CD8-positive, alpha-beta memory T cell (primary cell): ENCODE results near the gene ZNF362. TPM values are rescaled to one million over a fixed set of nuclear protein-coding genes. Genes with fewer than 3 reads are reported as not detected.
"Not testable (repeated sequence)": the region's sequence is repeated elsewhere in the genome, so short reads cannot be mapped to it uniquely, and the experiment has no call there.

Source experiments
- CTCF ChIA-PET: fragments of 350-600 bp; sonication (Branson Sonifier 250); formaldehyde crosslinking; loops from one replicate; lab custom pipeline; 2021; ENCODE audit warnings: antibody characterized with exemption; lab: Charles Lee
- POLR2A ChIA-PET: fragments of 350-600 bp; sonication (Branson Sonifier 250); formaldehyde crosslinking; loops from one replicate; lab custom pipeline; 2021; ENCODE audit warnings: antibody characterized with exemption; lab: Charles Lee
- DNase-seq, 5 donors: peaks; one replicate each; pipeline versions ENCODE4 v3.0.0 to v3.0.0-alpha.2; 2020 to 2022; ENCODE audit warnings: mixed read lengths in 1 of 5
- H3K27ac ChIP-seq: one replicate; pipeline ENCODE4 v1.7.0; 2013; ENCODE audit warnings: low read depth, mild to moderate bottlenecking, low read length, moderate library complexity
- H3K27me3 ChIP-seq: 2 replicates; pipeline ENCODE4 v1.7.0; 2013; ENCODE audit warnings: low read length, mild to moderate bottlenecking; ENCODE audit not compliant: insufficient read depth, poor library complexity, severe bottlenecking
- H3K36me3 ChIP-seq: 2 replicates; pipeline ENCODE4 v1.7.0; 2013; ENCODE audit warnings: mild to moderate bottlenecking, low read length, moderate library complexity; ENCODE audit not compliant: insufficient read depth
- H3K4me1 ChIP-seq: 2 replicates; pipeline ENCODE4 v1.7.0; 2013; ENCODE audit warnings: mild to moderate bottlenecking, low read length, moderate library complexity; ENCODE audit not compliant: insufficient read depth
- H3K4me3 ChIP-seq: 2 replicates; pipeline ENCODE4 v1.7.0; 2013; ENCODE audit warnings: mild to moderate bottlenecking, low read length
- H3K9me3 ChIP-seq: 2 replicates; pipeline ENCODE4 v1.7.0; 2013; ENCODE audit warnings: mild to moderate bottlenecking, low read length
- H3K27ac Mint-ChIP-seq, 8 donors: one replicate each; pipeline ENCODE4 v1.8.0; 2020 to 2021; ENCODE audit warnings: mixed read lengths in 8 of 8, mild to moderate bottlenecking in 6 of 8, inconsistent platforms in 3 of 8, moderate library complexity in 3 of 8
- H3K27me3 Mint-ChIP-seq, 2 donors: one replicate each; pipeline ENCODE4 v1.8.0; 2020 to 2021; ENCODE audit warnings: mixed read lengths in 2 of 2, mild to moderate bottlenecking in 1 of 2, moderate library complexity in 1 of 2
- H3K36me3 Mint-ChIP-seq, 3 donors: one replicate each; pipeline ENCODE4 v1.8.0; 2020 to 2021; ENCODE audit warnings: mixed read lengths in 3 of 3, inconsistent platforms in 1 of 3, mild to moderate bottlenecking in 1 of 3
- H3K4me1 Mint-ChIP-seq, 3 donors: one replicate each; pipeline ENCODE4 v1.8.0; 2020 to 2021; ENCODE audit warnings: mixed read lengths in 3 of 3, inconsistent platforms in 1 of 3, mild to moderate bottlenecking in 1 of 3
- H3K4me3 Mint-ChIP-seq, 7 donors: one replicate each; pipeline ENCODE4 v1.8.0; 2020 to 2021; ENCODE audit warnings: mixed read lengths in 7 of 7, mild to moderate bottlenecking in 6 of 7, moderate library complexity in 4 of 7, inconsistent platforms in 2 of 7
- H3K9me3 Mint-ChIP-seq, 5 donors: one replicate each; pipeline ENCODE4 v1.8.0; 2020 to 2022; ENCODE audit warnings: mixed read lengths in 5 of 5, mild to moderate bottlenecking in 3 of 5, moderate library complexity in 2 of 5, inconsistent platforms in 1 of 5
- polyA plus RNA-seq: library from polyadenylated mRNA; unstranded; fragments of 300-500 nt; fragmentation: Illumina TruSeq; gene quantifications from one replicate; pipeline ENCODE4 v1.2.3, GENCODE V29; 2021
- total RNA-seq, 2 experiments: library from RNA; stranded (reverse); gene quantifications; one replicate each; pipeline ENCODE4 v1.2.3, GENCODE V29; 2021

The ZNF362 gene
- total and polyA plus RNA-seq, 3 experiments from 2014 or later = 8.5 to 26.4 (median 9.9) TPM

DNA sequence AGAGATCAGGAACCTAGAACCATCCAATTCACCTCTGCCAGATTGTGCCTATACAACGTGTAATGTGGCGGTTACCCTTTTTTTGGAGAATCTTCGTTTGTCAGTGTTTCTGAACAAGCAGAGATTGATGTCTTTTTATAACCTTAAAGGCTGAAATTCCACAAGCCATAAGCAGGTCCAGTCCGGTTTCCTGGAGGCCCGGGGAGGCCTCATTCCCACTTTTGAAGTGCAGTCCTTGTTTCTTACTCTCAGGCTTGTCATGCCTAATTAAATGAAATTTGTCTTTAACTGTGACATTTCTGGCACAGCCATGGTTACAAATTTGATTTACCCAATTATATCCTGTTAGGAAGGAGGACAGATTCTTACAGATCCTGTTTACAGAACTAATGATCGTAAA lies 27.8 kb downstream of the ZNF362 start:
- Histone ChIP-seq H3K9me3 (no peaks in the 10 kb centered on the region), H3K36me3 (peaks cover 5% of the 10 kb centered on the region), H3K27me3 (no peaks in the 10 kb centered on the region), H3K27ac (no peak overlapping the region), H3K4me1 (no peaks in the 10 kb centered on the region), H3K4me3 (no peak overlapping the region)
- ChIA-PET POLR2A (no interaction called here), CTCF (interaction anchor here (1.3 kb wide), 1 partner anchor 12 kb away, joined by 3 read pairs; no protein-coding TSS in a partner anchor)
- Mint-ChIP-seq H3K4me1 (no peaks in the 10 kb centered on the region), H3K4me3 (no peak overlapping the region), H3K36me3 (peaks cover 9 to 72% (median 23%) of the 10 kb centered on the region in 3 donors), H3K9me3 (no peaks in the 10 kb centered on the region), H3K27me3 (no peaks in the 10 kb centered on the region), H3K27ac (peak overlapping the region in 1 of 8 donors; percentile 3)
- DNase-seq = no peak

DNA sequence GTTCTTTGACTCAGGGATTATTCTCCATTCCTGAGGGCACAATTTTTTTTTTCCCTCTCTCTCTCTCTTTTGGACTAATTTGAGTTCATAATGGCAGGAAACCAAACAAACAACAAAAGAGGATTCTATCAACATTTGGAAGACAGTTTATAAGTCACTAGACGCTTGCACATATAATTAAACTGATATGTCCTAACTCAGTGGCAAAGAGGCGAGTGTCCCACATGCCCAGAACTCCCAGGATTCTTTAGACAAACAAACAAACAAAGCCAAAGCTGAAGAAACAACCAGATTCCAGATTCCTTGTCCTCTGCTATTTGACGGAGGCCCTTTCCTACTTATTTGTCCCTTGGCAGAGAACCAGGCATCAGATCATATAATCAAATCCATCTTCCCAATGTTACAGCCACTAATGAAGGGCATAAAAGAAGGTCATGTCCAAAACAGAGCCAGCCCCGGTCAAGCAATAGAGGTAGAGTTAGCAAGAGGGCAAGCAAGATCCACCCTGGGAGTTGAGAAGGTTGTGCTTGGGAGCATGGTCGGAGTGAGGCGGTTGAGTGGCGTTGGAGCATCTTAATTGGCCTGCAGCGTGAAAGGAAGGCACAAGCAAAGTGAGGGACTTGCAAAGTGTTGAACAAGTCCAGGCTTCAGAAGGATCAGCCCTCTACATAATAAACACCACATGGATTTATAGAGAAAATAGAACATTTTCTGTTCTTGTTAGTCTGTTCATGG lies 30.3 kb downstream of the ZNF362 start:
- H3K27ac Mint-ChIP-seq = peak overlapping the region in 3 of 8 donors; percentile 4 to 49 (median 42)
- DNase-seq = no peak
- Histone ChIP-seq H3K36me3 (peaks cover 4% of the 10 kb centered on the region), H3K4me1 (no peaks in the 10 kb centered on the region), H3K27me3 (no peaks in the 10 kb centered on the region), H3K9me3 (no peaks in the 10 kb centered on the region), H3K27ac (no peak overlapping the region), H3K4me3 (no peak overlapping the region)
- H3K36me3 Mint-ChIP-seq = peaks cover 13 to 63% (median 23%) of the 10 kb centered on the region in 3 donors
- no peaks in the 10 kb centered on the region for H3K4me1 Mint-ChIP-seq
- CTCF ChIA-PET = interaction anchor here (1.7 kb wide), 1 partner anchor 8 kb away, joined by 11 read pairs; no protein-coding TSS in a partner anchor
- no peaks in the 10 kb centered on the region for H3K27me3 Mint-ChIP-seq
- no peak overlapping the region for H3K4me3 Mint-ChIP-seq
- peaks cover 0 to 2% (median 0%) of the 10 kb centered on the region in 5 donors for H3K9me3 Mint-ChIP-seq
- POLR2A ChIA-PET = no interaction called here

DNA sequence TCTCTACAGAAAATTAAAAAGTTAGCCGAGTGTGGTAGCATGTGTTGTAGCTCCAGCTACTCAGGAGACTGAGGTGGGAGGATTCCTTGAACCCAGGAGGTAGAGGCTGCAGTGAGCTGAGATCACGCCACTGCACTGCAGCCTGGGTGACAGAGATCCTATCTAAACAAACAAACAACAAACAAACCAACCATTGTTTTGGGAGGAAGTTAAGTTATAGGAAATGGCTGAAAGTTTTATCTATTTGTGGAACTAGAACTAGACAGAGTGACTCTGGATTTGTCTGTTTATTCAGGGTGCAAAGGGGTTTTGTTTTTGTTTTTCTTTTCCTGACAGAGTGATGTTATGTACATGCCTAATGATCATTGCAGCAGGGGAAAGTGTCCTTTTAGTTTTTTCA lies 31.0 kb downstream of the ZNF362 start:
- H3K4me1 Mint-ChIP-seq = no peaks in the 10 kb centered on the region
- H3K9me3 Mint-ChIP-seq = peaks cover 0 to 2% (median 0%) of the 10 kb centered on the region in 5 donors
- Histone ChIP-seq H3K36me3 (no peaks in the 10 kb centered on the region), H3K27me3 (no peaks in the 10 kb centered on the region), H3K27ac (no peak overlapping the region), H3K4me1 (no peaks in the 10 kb centered on the region), H3K9me3 (no peaks in the 10 kb centered on the region), H3K4me3 (no peak overlapping the region)
- H3K36me3 Mint-ChIP-seq = peaks cover 8 to 56% (median 18%) of the 10 kb centered on the region in 3 donors
- H3K27me3 Mint-ChIP-seq = no peaks in the 10 kb centered on the region
- no peak for DNase-seq
- CTCF ChIA-PET = no interaction called here
- H3K27ac Mint-ChIP-seq = peak overlapping the region in 2 of 8 donors; percentile 42 to 43
- no peak overlapping the region for H3K4me3 Mint-ChIP-seq
- POLR2A ChIA-PET = no interaction called here

DNA sequence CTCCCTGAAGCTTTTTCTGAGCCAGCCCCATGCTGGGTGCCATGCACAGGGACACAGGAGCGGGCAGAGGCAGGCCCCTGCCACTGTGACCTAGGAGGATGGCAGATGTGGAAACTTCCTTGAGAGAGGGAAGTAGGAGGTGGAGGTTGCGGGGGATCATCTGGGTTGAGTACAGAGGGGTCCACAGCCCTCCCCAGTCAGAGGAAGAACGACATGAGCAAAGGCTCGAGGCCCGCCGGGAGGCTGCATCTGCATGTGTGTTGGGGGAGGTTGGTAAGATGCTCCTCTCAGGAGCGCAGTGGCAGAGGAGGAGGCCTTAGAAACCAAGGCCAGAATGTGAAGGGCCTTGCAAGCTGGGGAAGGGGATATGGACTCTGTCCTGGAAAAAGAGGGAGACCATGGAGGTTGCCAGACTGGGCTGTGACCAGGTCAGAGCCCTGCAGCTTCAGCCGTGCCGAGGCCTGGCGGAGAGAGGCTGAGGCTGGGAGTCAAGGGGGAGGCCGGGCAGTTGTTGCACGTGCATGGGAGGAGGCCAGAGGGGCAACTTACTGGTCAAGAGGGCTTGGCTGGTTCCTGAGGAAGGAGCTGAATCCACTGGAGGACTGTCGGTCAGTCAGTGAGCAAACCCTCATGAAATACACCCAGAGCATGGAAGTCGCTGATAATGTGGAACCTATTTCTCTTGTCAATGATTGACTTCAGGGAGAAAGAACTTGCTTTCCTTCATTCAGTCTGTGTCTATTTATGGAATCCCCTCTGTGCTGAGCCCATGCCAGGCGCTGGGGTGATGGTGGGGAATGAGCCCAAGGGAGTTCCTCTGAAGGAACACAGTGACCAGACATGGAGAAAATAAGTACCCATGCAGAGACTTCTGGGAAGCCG lies 32.9 kb downstream of the ZNF362 start:
- H3K9me3 ChIP-seq = no peaks in the 10 kb centered on the region
- no peak overlapping the region for H3K27ac ChIP-seq
- ChIA-PET POLR2A (no interaction called here), CTCF (interaction anchor here (1.1 kb wide), 1 partner anchor 9 kb away, joined by 3 read pairs; no protein-coding TSS in a partner anchor)
- Mint-ChIP-seq H3K4me3 (no peak overlapping the region), H3K36me3 (peaks cover 8 to 52% (median 16%) of the 10 kb centered on the region in 3 donors), H3K27ac (peak overlapping the region in 2 of 8 donors; percentile 19 to 29), H3K27me3 (peaks cover 0 to 2% of the 10 kb centered on the region in 2 donors), H3K4me1 (peaks cover 0 to 5% (median 4%) of the 10 kb centered on the region in 3 donors), H3K9me3 (peaks cover 0 to 2% (median 0%) of the 10 kb centered on the region in 5 donors)
- no peaks in the 10 kb centered on the region for H3K27me3 ChIP-seq
- no peak for DNase-seq
- H3K4me3 ChIP-seq = no peak overlapping the region
- no peaks in the 10 kb centered on the region for H3K4me1 ChIP-seq
- no peaks in the 10 kb centered on the region for H3K36me3 ChIP-seq

DNA sequence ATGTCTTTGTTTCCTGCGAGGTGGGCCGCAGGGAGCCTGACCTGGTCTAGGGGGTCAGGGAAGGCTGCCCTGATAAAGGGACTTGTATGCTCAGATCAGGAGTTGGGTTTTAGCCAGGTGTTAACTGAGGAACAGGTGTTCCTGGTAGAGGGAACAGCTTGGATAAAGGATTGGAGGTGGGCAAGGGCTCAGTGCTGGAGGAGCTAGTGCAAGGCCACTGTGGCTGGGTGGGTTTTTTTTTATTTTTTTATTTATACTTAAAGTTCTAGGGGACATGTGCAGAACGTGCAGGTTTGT lies 33.5 kb downstream of the ZNF362 start:
- Histone ChIP-seq H3K4me1 (no peaks in the 10 kb centered on the region), H3K9me3 (no peaks in the 10 kb centered on the region), H3K4me3 (no peak overlapping the region), H3K27ac (no peak overlapping the region), H3K27me3 (no peaks in the 10 kb centered on the region), H3K36me3 (no peaks in the 10 kb centered on the region)
- Mint-ChIP-seq H3K27ac (peak overlapping the region in 1 of 8 donors; percentile 29), H3K9me3 (peaks cover 0 to 2% (median 0%) of the 10 kb centered on the region in 5 donors), H3K36me3 (peaks cover 8 to 50% (median 11%) of the 10 kb centered on the region in 3 donors), H3K4me1 (peaks cover 0 to 5% (median 4%) of the 10 kb centered on the region in 3 donors), H3K27me3 (peaks cover 0 to 2% of the 10 kb centered on the region in 2 donors), H3K4me3 (no peak overlapping the region)
- DNase-seq = no peak
- ChIA-PET CTCF (interaction anchor here (1.1 kb wide), 1 partner anchor 8 kb away, joined by 3 read pairs; no protein-coding TSS in a partner anchor), POLR2A (no interaction called here)

DNA sequence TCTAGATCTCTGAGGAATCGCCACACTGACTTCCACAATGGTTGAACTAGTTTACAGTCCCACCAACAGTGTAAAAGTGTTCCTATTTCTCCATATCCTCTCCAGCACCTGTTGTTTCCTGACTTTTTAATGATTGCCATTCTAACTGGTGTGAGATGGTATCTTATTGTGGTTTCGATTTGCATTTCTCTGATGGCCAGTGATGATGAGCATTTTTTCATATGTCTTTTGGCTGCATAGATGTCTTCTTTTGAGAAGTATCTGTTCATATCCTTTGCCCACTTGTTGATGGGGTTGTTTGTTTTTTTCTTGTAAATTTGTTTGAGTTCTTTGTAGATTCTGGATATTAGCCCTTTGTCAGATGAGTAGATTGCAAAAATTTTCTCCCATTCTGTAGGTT lies 34.3 kb downstream of the ZNF362 start:
- H3K4me1 ChIP-seq, H3K4me3 Mint-ChIP-seq, DNase-seq, H3K27ac Mint-ChIP-seq, CTCF ChIA-PET, H3K27me3 Mint-ChIP-seq, H3K9me3 ChIP-seq, H3K27me3 ChIP-seq, H3K4me3 ChIP-seq, H3K9me3 Mint-ChIP-seq, POLR2A ChIA-PET, H3K27ac ChIP-seq, H3K36me3 ChIP-seq, H3K4me1 Mint-ChIP-seq: not testable (repeated sequence)
- peaks cover 8 to 53% (median 11%) of the 10 kb centered on the region in 3 donors for H3K36me3 Mint-ChIP-seq

DNA sequence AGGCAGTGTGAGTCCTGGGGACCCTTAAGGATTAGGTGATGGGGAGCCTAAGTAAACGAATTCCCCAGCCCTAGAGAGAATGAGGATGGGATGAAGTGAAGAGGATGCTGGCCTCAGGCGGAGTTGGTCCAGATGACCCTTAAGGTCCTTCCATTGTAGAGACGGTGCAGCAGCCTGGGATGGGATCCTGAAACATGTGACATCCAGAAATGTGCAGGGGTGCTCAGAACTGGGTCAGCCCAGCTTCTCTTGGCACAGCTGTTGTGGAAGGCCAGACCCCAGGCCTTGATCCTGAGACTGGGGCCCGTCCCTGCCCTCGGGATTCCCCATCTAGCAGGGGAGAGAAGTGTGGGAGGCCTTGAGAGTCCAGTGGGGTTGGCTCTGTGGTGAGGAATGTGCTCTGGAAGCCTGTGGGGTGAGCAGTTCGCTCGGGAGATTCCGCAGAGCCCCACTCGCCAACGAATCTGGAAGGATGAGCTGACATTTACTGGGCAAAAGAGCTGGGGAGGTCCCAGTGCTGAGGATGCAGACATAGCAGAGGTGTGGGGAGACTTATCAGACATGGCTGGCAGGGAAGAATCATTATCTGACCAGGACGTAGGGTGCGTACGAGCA lies 36.5 kb downstream of the ZNF362 start:
- H3K4me3 Mint-ChIP-seq = no peak overlapping the region
- peak overlapping the region in 4 of 8 donors; percentile 41 to 63 (median 54) for H3K27ac Mint-ChIP-seq
- ChIA-PET POLR2A (no interaction called here), CTCF (interaction anchor here (1.2 kb wide), 1 partner anchor 75 kb away, joined by 3 read pairs; no protein-coding TSS in a partner anchor)
- Histone ChIP-seq H3K36me3 (no peaks in the 10 kb centered on the region), H3K27ac (no peak overlapping the region), H3K27me3 (no peaks in the 10 kb centered on the region), H3K9me3 (no peaks in the 10 kb centered on the region), H3K4me3 (no peak overlapping the region), H3K4me1 (no peaks in the 10 kb centered on the region)
- H3K4me1 Mint-ChIP-seq = peaks cover 7 to 12% (median 8%) of the 10 kb centered on the region in 3 donors
- H3K36me3 Mint-ChIP-seq = peaks cover 8 to 54% (median 13%) of the 10 kb centered on the region in 3 donors
- H3K27me3 Mint-ChIP-seq = peaks cover 0 to 2% of the 10 kb centered on the region in 2 donors
- peaks cover 0 to 2% (median 0%) of the 10 kb centered on the region in 5 donors for H3K9me3 Mint-ChIP-seq
- no peak for DNase-seq
